Suppressor macrophage treated with lipopolysaccharide for 1 hour (primary cell): ENCODE data around the gene SCRT2.

Experiments used
- DNase-seq, 3 donors: peaks; one replicate each; pipeline ENCODE4 v3.0.0-alpha.2; 2020 to 2022

Gene SCRT2

GRCh38 chr20:669573-669972 is 6.0 kb downstream of the SCRT2 start:
- DNase-seq = no peak

GRCh38 chr20:668638-669037 is 7.0 kb downstream of the SCRT2 start:
- no peak for DNase-seq

GRCh38 chr20:668050-668449 is 7.6 kb downstream of the SCRT2 start:
- no peak for DNase-seq

- peak; percentile 78 to 91 (median 83) for DNase-seq
These were observed 8.1 kb downstream of the SCRT2 start for GRCh38 chr20:667351-668034.

GRCh38 chr20:666877-667276 is 8.7 kb downstream of the SCRT2 start:
- no peak for DNase-seq

GRCh38 chr20:665276-665675 is 10.3 kb downstream of the SCRT2 start:
- DNase-seq = no peak

GRCh38 chr20:664576-664975 is 11.0 kb downstream of the SCRT2 start:
- DNase-seq = no peak

- no peak for DNase-seq
These were observed 11.5 kb downstream of the SCRT2 start for GRCh38 chr20:664151-664550.

- DNase-seq = no peak
These were observed 12.1 kb downstream of the SCRT2 start for GRCh38 chr20:663315-664090.

- no peak for DNase-seq
These were observed 13.1 kb downstream of the SCRT2 start for GRCh38 chr20:662277-663192.

- DNase-seq = no peak
These were observed 13.9 kb downstream of the SCRT2 start for GRCh38 chr20:661474-662270.

- peak; percentile 63 to 71 (median 66) for DNase-seq
These were observed 16.8 kb downstream of the SCRT2 start for GRCh38 chr20:658731-659291.

GRCh38 chr20:658202-658601 is 17.4 kb downstream of the SCRT2 start:
- no peak for DNase-seq

- peak; percentile 82 to 90 (median 87) for DNase-seq
These were observed 19.6 kb downstream of the SCRT2 start for GRCh38 chr20:655726-656624.

GRCh38 chr20:654417-654750 is 21.2 kb downstream of the SCRT2 start:
- DNase-seq = peak in 2 of 3 donors; percentile 53 to 55

- no peak for DNase-seq
These were observed 21.8 kb downstream of the SCRT2 start for GRCh38 chr20:653590-654416.

GRCh38 chr20:653110-653589 is 22.5 kb downstream of the SCRT2 start, which contains the start of gene SRXN1:
Gene SRXN1 (minus strand): TSS chr20:653200. CDS start chr20:653185, 15 bp downstream.
- peak; percentile 95 to 99 (median 99) for DNase-seq

GRCh38 chr20:652615-653109 is 22.9 kb downstream of the SCRT2 start:
- DNase-seq = no peak
